HL-60 (cell line): ENCODE data around the gene NAB2.

ENCODE experiments used
- CTCF ChIP-seq: IDR thresholded peaks from one replicate; pipeline ENCODE4 v1.5.1; 2011; ENCODE audit warnings: low read length, control low read depth, inconsistent platforms; ENCODE audit not compliant: insufficient read depth
- REST ChIP-seq: IDR thresholded peaks from 2 replicates; pipeline ENCODE4 v1.6.1; 2012; ENCODE audit warnings: low read depth; ENCODE audit not compliant: insufficient replicate concordance

GRCh38 chr12:57139796-57140649 is 51.1 kb downstream of the NAB2 start:
- TF ChIP-seq REST (no peak), CTCF (no peak)
